NAMALWA (cell line): ENCODE measurements around the gene KIF21B.

Experiments
- DNase-seq: peaks from one replicate; pipeline ENCODE4 v3.0.0-alpha.2; 2015; ENCODE audit warnings: low spot score

Gene KIF21B

GRCh38 chr1:201023517-201023902 is at the start of gene KIF21B:
Gene KIF21B, minus strand, starts transcription at chr1:201023714. Its CDS starts 331 bp downstream, at chr1:201023383.
- peak; percentile 92 for DNase-seq

DNA sequence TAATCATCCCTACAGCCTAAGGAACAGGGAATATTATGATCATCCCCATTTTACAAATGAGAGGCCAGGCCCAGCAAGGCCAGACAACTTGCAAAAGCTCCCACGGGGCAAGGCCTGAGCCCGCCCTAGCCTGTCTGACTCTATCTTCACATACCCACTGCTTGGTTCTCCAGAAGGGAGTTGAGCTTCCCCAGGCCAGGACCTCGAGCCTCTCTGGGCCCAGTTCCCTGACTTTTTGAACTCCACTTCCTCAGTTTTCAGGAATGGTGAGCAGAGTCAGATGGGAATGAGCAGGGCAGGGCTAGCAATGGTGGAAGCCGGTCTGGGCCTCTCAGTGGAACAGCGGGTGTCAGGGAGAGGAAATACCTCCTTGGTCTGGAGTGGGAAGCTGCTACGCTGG is 49.4 kb upstream of the KIF21B start:
- no peak for DNase-seq

GRCh38 chr1:201072149-201072548 is 48.6 kb upstream of the KIF21B start:
- DNase-seq: no peak

DNA sequence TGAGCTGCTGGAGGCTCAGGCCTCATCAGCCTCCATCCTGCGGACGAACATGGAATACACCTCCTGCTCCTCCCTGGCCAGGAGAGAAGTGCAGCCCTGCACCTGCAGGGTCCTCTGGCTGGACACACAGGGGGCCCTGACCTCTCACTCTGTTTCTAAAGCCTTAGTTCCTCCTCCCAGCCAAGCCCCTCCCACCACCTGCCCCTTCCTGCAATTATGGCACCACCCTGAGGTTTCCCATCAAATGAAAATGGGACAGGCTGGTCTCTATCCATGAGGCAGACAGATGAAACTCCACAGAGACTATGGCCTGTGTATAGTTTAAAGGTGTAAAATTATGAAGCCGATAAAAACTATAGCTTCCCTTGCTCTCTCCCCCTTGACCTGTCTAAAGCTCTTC is 46.1 kb upstream of the KIF21B start:
- no peak for DNase-seq

GRCh38 chr1:201068976-201069375 is 45.5 kb upstream of the KIF21B start:
- no peak for DNase-seq

DNA sequence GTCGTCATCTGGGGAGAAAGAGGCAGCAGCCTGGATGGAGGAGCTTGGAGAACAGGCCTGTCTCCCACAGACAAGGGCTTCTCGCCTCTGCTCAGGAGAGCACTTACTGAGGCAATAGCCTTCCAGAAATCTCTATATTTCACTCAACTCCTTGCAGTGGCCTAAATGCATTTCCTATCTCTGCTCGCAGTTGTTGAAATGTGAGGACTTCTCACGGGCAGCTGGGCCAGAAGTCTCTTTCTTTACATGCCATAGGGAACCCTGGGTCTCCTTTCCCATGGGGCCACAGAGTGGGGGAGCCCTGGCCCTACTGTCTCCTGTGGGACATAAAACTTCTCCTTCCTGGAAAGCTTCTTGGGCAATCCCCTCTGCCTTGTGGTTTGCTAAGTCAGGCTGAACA is 43.5 kb upstream of the KIF21B start:
- DNase-seq: no peak

DNA sequence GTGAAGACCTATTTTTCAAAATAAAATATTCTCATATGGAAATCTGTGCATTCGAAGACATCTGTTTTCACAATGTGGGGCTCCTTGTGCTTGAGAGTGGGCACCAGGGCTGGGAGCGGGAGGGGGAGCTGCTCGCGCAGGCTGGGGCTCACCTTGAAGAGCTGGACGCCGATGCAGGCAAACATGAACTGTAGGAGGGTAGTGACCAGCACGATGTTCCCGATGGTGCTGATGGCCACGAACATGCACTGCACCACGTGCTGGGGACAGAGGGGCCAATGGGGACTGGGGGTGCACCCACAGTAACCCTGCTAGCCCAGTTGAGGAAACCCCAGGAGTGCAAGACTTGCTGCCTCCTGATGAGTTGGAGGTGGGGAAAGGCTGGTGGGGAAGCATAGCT is 42.2 kb upstream of the KIF21B start:
- no peak for DNase-seq

DNA sequence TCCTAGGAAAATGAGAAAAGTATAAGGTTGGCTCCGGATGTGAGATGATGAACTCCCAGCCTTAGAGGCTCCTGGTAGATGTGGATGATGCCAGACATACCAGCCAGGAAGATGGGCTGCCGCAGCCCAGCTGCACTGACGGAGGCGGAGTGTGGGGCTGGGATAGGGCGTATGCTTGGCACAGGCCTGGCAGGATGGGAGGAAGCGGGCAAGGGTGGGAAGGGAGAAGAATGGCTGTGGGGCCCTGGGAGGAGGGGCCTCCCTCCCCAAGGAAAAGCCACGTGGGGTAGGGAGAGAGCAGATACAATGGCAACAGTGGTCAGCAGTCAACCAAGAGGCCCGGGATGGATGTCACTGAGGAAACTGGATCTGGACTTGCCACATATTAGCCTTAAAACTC is 41.3 kb upstream of the KIF21B start:
- no peak for DNase-seq

DNA sequence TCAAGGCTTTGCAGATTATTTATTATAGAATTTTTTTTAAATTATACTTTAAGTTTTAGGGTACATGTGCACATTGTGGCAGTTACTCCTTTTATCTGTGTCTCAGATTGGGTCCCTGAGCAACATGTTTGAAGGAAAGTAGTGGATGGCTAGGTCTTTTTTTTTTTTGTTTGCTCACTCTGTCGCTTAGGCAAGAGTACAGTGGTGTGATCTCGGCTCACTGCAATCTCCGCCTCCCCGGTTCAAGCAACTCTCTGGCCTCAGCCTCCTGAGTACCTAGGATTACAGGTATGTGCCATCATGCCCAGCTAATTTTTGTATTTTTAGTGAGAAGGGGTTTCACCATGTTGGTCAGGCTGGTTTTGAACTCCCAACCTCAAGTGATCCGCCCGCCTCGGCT is 39.6 kb upstream of the KIF21B start:
- no peak for DNase-seq

DNA sequence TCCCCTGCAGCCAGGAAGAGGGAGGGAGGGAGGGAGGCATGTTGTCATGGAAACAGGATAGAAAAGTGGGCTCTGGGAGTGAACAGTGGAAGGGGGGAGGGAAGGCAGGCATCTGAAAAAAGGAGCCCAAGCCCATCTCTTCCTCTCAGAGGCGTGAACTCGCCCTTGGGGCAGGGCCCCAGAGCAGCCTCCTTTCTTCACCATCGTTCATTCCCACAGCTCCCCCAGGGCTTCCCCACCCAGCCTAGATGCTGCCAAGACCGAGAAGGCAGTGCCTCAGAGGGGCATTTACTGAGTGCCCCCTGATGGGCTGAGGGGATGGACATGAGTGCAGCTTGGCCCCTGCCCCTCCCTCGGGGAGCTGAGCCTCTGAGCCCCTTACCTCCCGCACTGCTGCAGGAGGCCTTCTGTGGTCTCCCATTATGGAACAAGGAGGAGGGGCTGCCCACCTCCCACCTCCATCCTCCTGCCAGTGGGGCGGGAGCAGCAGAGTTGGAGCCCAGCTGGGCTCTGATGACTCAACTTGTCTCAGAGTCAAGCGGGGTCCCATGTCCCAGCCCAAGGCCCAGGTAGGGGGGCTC is 39.1 kb upstream of the KIF21B start:
- DNase-seq: no peak

DNA sequence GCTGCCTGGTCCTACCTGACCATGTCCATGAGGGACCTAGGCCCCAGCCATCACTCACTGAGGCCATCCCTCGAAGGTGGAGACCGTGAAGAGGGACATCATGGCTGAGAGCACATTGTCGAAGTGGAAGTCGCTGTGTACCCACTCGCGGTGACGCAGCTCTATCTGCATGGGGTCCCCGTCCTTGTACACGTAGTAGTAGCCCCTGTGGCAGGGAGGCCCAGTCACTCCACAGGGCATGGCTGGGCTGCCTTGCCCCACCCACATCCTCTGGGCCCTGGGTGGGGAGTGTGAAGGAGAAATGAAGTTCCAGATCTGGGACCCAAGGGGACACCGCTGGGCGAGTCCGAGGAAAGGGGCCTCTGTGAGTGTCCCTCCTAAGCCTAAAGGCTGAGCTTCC is 38.4 kb upstream of the KIF21B start:
- no peak for DNase-seq

GRCh38 chr1:201061049-201061448 is 37.5 kb upstream of the KIF21B start:
- no peak for DNase-seq

DNA sequence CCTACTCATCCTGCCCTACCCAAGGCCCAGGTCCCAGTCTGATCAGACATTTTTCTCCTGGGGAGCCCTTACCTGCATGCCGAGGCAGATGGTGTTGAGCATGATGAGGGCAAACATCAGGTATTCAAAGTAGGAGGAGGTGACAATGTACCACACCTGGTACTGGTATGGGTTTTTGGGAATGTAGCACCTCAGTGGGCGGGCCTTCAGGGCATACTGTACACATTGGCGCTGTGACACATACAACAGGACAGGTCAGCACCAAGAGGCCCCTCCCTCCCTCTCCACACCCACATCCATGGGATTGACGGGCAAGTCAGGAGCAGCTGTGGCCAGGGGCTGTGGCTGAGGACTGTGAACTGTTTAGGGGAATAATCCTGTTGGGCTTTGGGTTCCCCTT is 37.1 kb upstream of the KIF21B start:
- no peak for DNase-seq

- DNase-seq: no peak
Observed at GRCh38 chr1:201059871-201060555, 36.5 kb upstream of the KIF21B start.

GRCh38 chr1:201059401-201059800 is 35.9 kb upstream of the KIF21B start:
- DNase-seq: no peak

- no peak for DNase-seq
Observed at GRCh38 chr1:201054091-201054543, 30.6 kb upstream of the KIF21B start.

DNA sequence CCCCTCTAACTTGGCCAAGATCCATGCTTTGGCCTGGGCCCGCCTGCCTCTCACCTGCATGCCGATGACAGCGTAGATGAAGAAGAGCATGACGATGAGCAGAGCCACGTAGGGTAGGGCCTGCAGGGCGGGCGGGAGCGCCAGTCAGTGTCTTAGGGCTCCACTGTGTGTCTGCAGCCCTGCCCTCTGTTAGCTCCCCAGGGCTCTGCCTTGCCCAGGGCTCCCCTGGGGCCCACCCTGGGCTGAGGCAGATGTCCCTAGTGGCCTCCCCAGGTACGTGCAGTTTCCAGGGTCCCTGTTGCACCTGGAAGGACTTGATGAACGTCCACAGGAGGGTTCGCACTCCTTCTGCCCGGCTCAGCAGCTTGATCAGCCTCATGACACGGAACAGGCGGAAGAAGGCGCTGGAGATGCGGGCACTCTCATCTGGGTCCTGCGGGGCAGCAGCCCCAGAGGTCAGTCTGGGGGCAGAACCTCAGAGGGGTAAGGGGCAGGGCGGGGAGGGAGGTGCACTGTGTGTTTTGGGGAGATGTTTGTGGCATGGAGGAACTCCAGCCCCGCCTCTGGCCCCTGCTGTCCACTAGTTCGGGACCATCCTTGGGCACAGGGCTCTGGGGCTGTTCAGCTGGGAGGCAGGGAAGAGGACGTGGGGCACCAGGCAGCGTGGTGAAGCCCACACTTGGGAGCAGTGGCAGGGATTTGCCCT is 29.8 kb upstream of the KIF21B start:
- DNase-seq: peak; percentile 42

DNA sequence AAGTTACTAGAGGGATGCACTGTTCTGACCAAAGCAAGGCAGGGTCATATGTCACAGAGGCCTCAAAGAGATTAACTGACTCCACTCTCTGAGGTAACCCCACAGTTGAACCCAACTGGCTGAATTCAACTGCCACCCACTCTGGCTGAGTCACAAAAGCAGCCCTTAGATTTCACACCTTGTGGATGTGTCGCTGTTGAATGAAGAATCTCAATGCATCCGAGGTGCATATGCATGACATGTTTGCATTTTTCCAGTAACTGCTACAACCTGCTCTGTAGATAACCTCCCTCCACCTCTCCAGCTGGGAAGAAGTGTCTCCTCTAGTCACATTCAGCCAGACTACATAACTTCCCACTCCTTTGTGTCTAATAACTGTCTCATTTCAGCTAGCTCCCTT is 27.9 kb upstream of the KIF21B start:
- DNase-seq: no peak

DNA sequence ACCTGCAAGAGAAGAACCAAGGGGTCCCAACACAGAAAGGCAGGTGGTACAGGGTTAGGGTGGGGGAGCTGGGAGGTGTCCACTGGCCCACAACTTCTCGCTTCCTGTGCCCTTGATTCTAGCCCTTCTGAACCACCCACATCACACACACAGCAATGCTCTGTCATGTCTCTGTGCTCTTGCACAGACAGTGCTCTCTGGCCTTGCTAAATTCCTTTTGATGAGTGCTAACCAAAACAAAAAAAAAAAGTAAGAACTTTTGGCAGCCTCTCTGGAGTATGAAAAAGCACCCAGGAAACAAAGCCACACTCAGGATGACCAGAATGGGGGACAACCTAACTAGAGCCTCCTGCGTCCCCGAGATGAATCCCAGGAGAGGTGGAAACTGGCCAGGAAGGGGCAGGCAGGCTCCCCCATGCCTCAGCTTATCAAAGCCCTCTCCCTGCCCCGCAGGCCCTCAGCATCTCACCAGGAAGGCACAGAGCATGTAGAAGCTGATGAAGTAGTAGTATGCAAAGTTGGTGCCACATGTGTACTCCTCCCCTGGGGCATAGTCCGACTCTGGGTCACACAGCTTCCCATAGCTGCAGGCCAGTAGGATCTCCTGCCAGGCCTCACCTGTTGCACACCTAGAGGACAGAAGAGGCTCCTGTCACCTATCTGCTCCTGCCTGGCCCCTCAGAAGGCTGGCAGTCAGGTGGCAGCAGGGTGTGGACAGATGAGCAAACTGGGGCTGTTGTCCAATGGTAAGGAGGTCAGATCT is 27.2 kb upstream of the KIF21B start:
- peak; percentile 44 for DNase-seq

DNA sequence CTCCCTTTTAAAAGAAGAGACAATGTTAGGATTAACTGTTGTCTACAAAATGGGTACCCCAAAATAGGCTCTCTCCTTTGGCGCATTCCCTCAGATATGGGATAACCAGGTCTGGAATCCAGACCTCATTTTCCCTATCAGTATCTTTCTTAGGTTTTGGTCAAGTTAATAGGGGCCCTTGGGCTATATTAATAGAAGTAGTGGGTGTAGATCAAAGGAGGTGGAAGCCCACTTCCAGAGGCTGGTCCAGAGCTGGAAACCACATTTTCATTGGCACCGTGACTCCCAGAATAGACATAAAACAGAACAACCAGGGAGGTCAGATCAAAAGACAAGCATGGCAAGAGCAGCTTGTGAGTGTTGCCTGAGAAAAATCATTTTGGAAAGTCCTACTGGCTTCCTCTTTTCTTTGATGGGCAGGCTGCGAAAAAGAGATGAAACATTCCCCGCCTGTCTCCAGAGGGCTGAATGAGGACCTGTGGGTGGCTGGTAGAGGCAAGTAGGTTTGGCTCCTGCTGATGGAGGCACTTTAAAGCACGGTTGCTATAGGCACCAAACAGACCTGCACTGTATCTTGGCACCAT is 25.8 kb upstream of the KIF21B start:
- no peak for DNase-seq

DNA sequence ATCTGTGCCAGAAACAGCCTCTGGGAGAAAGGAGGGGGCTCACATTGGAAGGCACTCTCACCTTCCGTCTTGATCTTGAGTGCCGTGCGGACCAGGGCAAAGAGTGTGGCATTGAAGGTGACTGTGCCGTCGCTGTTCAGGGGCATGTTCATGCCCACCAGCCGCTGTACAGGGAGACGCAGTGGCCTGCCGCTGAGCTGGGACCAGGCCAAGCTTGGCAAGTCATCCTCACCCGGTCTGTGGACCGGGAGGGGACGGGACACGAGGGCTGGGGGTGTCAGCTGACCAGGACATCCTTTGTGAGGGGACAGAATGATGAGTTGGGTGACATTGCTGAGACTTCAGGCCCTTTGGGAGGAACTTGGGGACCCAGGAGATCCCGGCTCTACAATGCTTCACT is 25.0 kb upstream of the KIF21B start:
- no peak for DNase-seq

GRCh38 chr1:201044119-201044518 is 20.6 kb upstream of the KIF21B start:
- DNase-seq: no peak
